Measurements from ENCODE around the gene REM2.

The REM2 gene

GRCh38 chr14:22900081-22900799 is 17.2 kb downstream of the REM2 start:
- DNase-seq (ENCODE audit: low read depth), result no peak
- peak; percentile 60 for TF ChIP-seq CTCF (IDR thresholded peaks at IDR 0.05; ENCODE audit: low read depth, low read length, missing control alignments)
- no peak overlapping the region for H3K4me3 ChIP-seq (ENCODE audit: low read depth, low read length)

DNA sequence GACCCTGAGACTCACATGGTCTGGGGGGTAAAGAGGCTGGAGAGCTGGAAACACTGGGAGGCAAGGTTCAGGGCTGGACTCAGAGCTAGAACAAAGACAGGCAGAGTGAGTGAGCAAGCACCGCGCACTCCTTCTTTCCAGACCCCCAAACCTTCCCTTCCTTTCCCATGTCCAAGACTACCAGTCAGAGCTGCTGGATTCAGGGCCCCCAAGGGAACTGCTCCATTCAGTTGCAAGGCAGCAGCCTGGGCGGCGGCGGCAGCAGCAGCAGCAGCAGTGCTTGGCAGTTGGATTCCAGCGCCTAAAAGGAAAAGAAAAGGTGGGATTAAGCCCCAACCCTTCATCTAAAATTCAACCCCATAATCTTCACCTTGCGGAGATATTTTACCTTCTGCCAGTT is 18.8 kb downstream of the REM2 start:
- DNase-seq (ENCODE audit: low read depth), result no peak
- TF ChIP-seq CTCF (IDR thresholded peaks at IDR 0.05; ENCODE audit: low read depth, low read length, missing control alignments), result no peak
- H3K4me3 ChIP-seq (ENCODE audit: low read depth, low read length), result no peak overlapping the region

DNA sequence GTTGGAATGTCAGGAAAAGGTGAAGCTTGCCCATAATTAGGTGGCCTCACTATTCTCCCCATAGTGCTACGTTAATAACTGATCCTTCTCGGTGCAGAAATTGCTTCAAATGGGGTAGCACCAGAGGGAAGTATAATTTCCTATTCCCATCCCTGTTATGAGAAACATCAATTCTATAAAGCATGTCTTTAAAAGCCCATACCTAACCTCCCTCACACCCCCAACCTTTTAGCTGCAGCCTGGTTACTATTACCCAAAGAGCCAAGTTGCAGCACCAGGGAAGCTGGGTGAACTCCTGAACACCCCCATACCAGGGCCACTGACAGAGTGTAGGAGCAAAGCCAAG is 20.7 kb downstream of the REM2 start:
- TF ChIP-seq CTCF (IDR thresholded peaks at IDR 0.05; ENCODE audit: low read depth, low read length, missing control alignments), result no peak

DNA sequence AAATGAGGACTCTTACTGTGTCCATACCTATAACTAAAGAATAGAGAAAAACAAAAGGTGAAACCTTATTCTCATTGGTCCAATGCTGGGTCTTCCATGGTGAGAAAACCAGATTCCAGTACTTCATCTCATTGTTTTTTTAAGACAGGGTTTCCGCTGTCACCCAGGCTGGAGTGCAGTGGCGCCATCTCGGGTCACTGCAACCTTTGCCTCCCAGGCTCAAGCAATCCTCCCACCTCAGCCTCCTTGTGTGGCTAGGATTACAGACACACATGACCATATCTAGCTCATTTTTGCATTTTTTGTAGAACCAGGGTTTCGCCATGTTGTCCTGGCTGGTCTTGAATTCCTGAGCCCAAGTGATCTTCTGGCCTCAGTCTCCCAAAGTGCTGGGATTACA is 22.6 kb downstream of the REM2 start:
- H3K4me3 ChIP-seq (ENCODE audit: low read depth, low read length), result no peak overlapping the region
- DNase-seq (ENCODE audit: low read depth), result no peak
- TF ChIP-seq CTCF (IDR thresholded peaks at IDR 0.05; ENCODE audit: low read depth, low read length, missing control alignments), result no peak

More for the DNA sequence above, 20.7 kb downstream of the REM2 start:
- no peak overlapping the region for H3K4me3 ChIP-seq (ENCODE audit: low read depth, low read length)
- DNase-seq (ENCODE audit: low read depth), result no peak

GRCh38 chr14:22906073-22906472 is 23.1 kb downstream of the REM2 start:
- TF ChIP-seq CTCF (IDR thresholded peaks at IDR 0.05; ENCODE audit: low read depth, low read length, missing control alignments), result no peak
- no peak overlapping the region for H3K4me3 ChIP-seq (ENCODE audit: low read depth, low read length)
- DNase-seq (ENCODE audit: low read depth), result no peak

GRCh38 chr14:22907429-22907828 is 24.4 kb downstream of the REM2 start:
- DNase-seq (ENCODE audit: low read depth), result no peak
- H3K4me3 ChIP-seq (ENCODE audit: low read depth, low read length), result no peak overlapping the region
- no peak for TF ChIP-seq CTCF (IDR thresholded peaks at IDR 0.05; ENCODE audit: low read depth, low read length, missing control alignments)

DNA sequence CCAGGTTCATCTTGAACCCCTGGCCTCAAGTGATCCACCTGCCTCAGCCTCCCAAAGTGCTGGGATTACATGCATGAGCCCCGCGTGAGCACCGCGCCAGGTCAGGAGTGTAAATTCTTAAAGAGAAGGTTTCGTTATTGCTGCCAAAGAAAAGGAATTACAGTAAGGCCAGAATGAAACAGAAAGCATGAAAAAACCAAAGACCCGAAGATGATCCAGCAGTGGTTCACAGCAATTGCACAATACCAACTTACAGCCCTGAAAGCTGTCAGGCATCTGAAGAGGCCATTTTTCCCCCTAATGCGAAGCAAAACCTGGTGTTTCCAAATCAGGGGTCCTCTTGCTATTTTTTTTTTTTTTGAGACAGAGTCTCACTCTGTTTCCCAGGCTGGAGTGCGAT is 25.6 kb downstream of the REM2 start:
- DNase-seq (ENCODE audit: low read depth), result no peak
- no peak for TF ChIP-seq CTCF (IDR thresholded peaks at IDR 0.05; ENCODE audit: low read depth, low read length, missing control alignments)
- H3K4me3 ChIP-seq (ENCODE audit: low read depth, low read length), result no peak overlapping the region

Measured in GM12864 (cell line).